Peyer's patch (tissue), 4 donors: ENCODE measurements around the gene TMLHE. TPM values are rescaled to one million over a fixed set of nuclear protein-coding genes. Genes with fewer than 3 reads are reported as not detected.
"Not testable (repeated sequence)": the region's sequence is repeated elsewhere in the genome, so short reads cannot be mapped to it uniquely, and the experiment has no call there.

Source experiments
- DNase-seq, 3 donors: peaks; one replicate each; pipeline ENCODE4 v3.0.0-alpha.2; 2017 to 2019
- H3K27ac ChIP-seq, 4 donors: fragments of 200-600 bp; sonication (generic); one replicate each; pipeline ENCODE4 v1.5.1; 2016 to 2019
- H3K27me3 ChIP-seq, 2 donors: fragments of 200-600 bp; sonication (generic); one replicate each; pipeline ENCODE4 v1.5.1; 2019
- H3K36me3 ChIP-seq, 3 donors: fragments of 200-600 bp; sonication (generic); one replicate each; pipeline ENCODE4 v1.5.1; 2016 to 2019
- H3K4me1 ChIP-seq, 4 donors: fragments of 200-600 bp; sonication (generic); one replicate each; pipeline ENCODE4 v1.5.1; 2016 to 2019
- H3K4me3 ChIP-seq, 4 donors: fragments of 200-600 bp; sonication (generic); 1 replicate in 3 of 4; 2 replicates in 1 of 4; pipeline ENCODE4 v1.5.1; 2016 to 2019; ENCODE audit warnings: mild to moderate bottlenecking in 1 of 4
- H3K9me3 ChIP-seq, 4 donors: fragments of 200-600 bp; sonication (generic); one replicate each; pipeline ENCODE4 v1.5.1; 2016 to 2019; ENCODE audit warnings: mild to moderate bottlenecking in 1 of 4
- CTCF ChIP-seq, 6 experiments: fragments of 450-650 bp in 4 of 6; fragments of 200-600 bp in 2 of 6; sonication (generic) in 1 of 6; IDR thresholded peaks; one replicate each; pipeline ENCODE4 v1.5.1; 2017 to 2019; ENCODE audit warnings: antibody characterized with exemption in 6 of 6, mild to moderate bottlenecking in 3 of 6, moderate library complexity in 1 of 6
- POLR2A ChIP-seq, 2 donors: fragments of 450-650 bp; IDR thresholded peaks; one replicate each; pipeline ENCODE4 v1.5.1; 2017; ENCODE audit warnings: antibody characterized with exemption in 2 of 2, mild to moderate bottlenecking in 2 of 2, moderate library complexity in 2 of 2
- total RNA-seq, 4 donors: library from RNA; depleted of rRNA; stranded (reverse); fragments of >200 nt; gene quantifications; one replicate each; pipeline ENCODE4 v1.1.0, GENCODE V29; 2016

The TMLHE gene
- total RNA-seq, 4 donors from 2014 or later = 12.4 to 31.1 (median 18.5) TPM

- H3K4me3 ChIP-seq = no peak overlapping the region
- no peak for DNase-seq
- no peaks in the 10 kb centered on the region for H3K9me3 ChIP-seq
- H3K27ac ChIP-seq = no peak overlapping the region
- TF ChIP-seq POLR2A (IDR thresholded peaks at IDR 0.05) (no peak), CTCF (IDR thresholded peaks at IDR 0.05) (no peak)
- no peaks in the 10 kb centered on the region for H3K4me1 ChIP-seq
- H3K36me3 ChIP-seq = peaks cover 0 to 3% (median 0%) of the 10 kb centered on the region in 3 donors
- H3K27me3 ChIP-seq = no peaks in the 10 kb centered on the region
These were observed 98.5 kb downstream of the TMLHE start for GRCh38 chrX:155514225-155514624.

GRCh38 chrX:155505296-155505695 lies 107.5 kb downstream of the TMLHE start:
- H3K9me3 ChIP-seq = no peaks in the 10 kb centered on the region
- H3K36me3 ChIP-seq = no peaks in the 10 kb centered on the region
- TF ChIP-seq CTCF (IDR thresholded peaks at IDR 0.05) (no peak), POLR2A (IDR thresholded peaks at IDR 0.05) (no peak)
- H3K27me3 ChIP-seq = no peaks in the 10 kb centered on the region
- DNase-seq = no peak
- H3K4me1 ChIP-seq = no peaks in the 10 kb centered on the region
- no peak overlapping the region for H3K27ac ChIP-seq
- H3K4me3 ChIP-seq = no peak overlapping the region

- H3K27me3 ChIP-seq, H3K36me3 ChIP-seq, H3K27ac ChIP-seq, H3K4me1 ChIP-seq, H3K4me3 ChIP-seq, DNase-seq, H3K9me3 ChIP-seq: not testable (repeated sequence)
These were observed 117.6 kb downstream of the TMLHE start for GRCh38 chrX:155495134-155495533.

- H3K9me3 ChIP-seq, DNase-seq, H3K4me3 ChIP-seq, H3K4me1 ChIP-seq, H3K27me3 ChIP-seq, H3K36me3 ChIP-seq, H3K27ac ChIP-seq: not testable (repeated sequence)
These were observed 121.3 kb downstream of the TMLHE start for GRCh38 chrX:155491421-155491820.

GRCh38 chrX:155477136-155477535 lies 135.6 kb downstream of the TMLHE start:
- H3K9me3 ChIP-seq, H3K27ac ChIP-seq, H3K4me3 ChIP-seq, DNase-seq, H3K27me3 ChIP-seq, H3K36me3 ChIP-seq, H3K4me1 ChIP-seq: not testable (repeated sequence)

- H3K9me3 ChIP-seq, DNase-seq, H3K36me3 ChIP-seq, H3K27ac ChIP-seq, H3K4me3 ChIP-seq, H3K4me1 ChIP-seq, H3K27me3 ChIP-seq: not testable (repeated sequence)
These were observed 146.3 kb downstream of the TMLHE start for GRCh38 chrX:155466269-155466938.

- not testable (repeated sequence) for DNase-seq, H3K4me1 ChIP-seq, H3K4me3 ChIP-seq, H3K27ac ChIP-seq, H3K27me3 ChIP-seq, H3K36me3 ChIP-seq, H3K9me3 ChIP-seq
These were observed 152.3 kb downstream of the TMLHE start for GRCh38 chrX:155460501-155460900.

- H3K4me3 ChIP-seq, H3K27ac ChIP-seq, H3K4me1 ChIP-seq, H3K36me3 ChIP-seq, H3K9me3 ChIP-seq, H3K27me3 ChIP-seq, DNase-seq: not testable (repeated sequence)
These were observed 154.3 kb downstream of the TMLHE start, which contains the start of gene F8A3 for GRCh38 chrX:155458471-155458870. TSS of gene F8A3 (minus strand) at chrX:155458620. CDS start at chrX:155458600, 20 bp downstream.

- not testable (repeated sequence) for H3K4me3 ChIP-seq, DNase-seq, H3K27ac ChIP-seq, H3K36me3 ChIP-seq, H3K4me1 ChIP-seq, H3K9me3 ChIP-seq, H3K27me3 ChIP-seq
These were observed 154.8 kb downstream of the TMLHE start for GRCh38 chrX:155457761-155458447.
